ENCODE measurements around the gene FBXW8. TPM values are rescaled to one million over a fixed set of nuclear protein-coding genes. Genes with fewer than 3 reads are reported as not detected.

Gene FBXW8
- polyA plus RNA-seq, 4 donors, result 23.3 to 27.8 (median 24.3) TPM

- no peak for DNase-seq (ENCODE audit: low read depth in 4 of 4, low spot score in 2 of 4)
Observed at GRCh38 chr12:116982791-116983411, 72.2 kb downstream of the FBXW8 start.

GRCh38 chr12:116984098-116984497 lies 73.3 kb downstream of the FBXW8 start:
- DNase-seq (ENCODE audit: low read depth in 4 of 4, low spot score in 2 of 4), result no peak

- DNase-seq (ENCODE audit: low read depth in 4 of 4, low spot score in 2 of 4), result no peak
Observed at GRCh38 chr12:116990329-116990728, 79.6 kb downstream of the FBXW8 start.

GRCh38 chr12:116990971-116991966 lies 80.5 kb downstream of the FBXW8 start:
- DNase-seq (ENCODE audit: low read depth in 4 of 4, low spot score in 2 of 4), result no peak

- DNase-seq (ENCODE audit: low read depth in 4 of 4, low spot score in 2 of 4), result no peak
Observed at GRCh38 chr12:116996093-116996492, 85.3 kb downstream of the FBXW8 start.

- DNase-seq (ENCODE audit: low read depth in 4 of 4, low spot score in 2 of 4), result no peak
Observed at GRCh38 chr12:116996621-116997020, 85.9 kb downstream of the FBXW8 start.

- no peak for DNase-seq (ENCODE audit: low read depth in 4 of 4, low spot score in 2 of 4)
Observed at GRCh38 chr12:116999066-116999465, 88.3 kb downstream of the FBXW8 start.

GRCh38 chr12:117000316-117000715 lies 89.6 kb downstream of the FBXW8 start:
- no peak for DNase-seq (ENCODE audit: low read depth in 4 of 4, low spot score in 2 of 4)

- no peak for DNase-seq (ENCODE audit: low read depth in 4 of 4, low spot score in 2 of 4)
Observed at GRCh38 chr12:117002051-117002817, 91.5 kb downstream of the FBXW8 start.

GRCh38 chr12:117003883-117004404 lies 93.2 kb downstream of the FBXW8 start:
- DNase-seq (ENCODE audit: low read depth in 4 of 4, low spot score in 2 of 4), result no peak

GRCh38 chr12:117005417-117006046 lies 94.8 kb downstream of the FBXW8 start:
- no peak for DNase-seq (ENCODE audit: low read depth in 4 of 4, low spot score in 2 of 4)

- no peak for DNase-seq (ENCODE audit: low read depth in 4 of 4, low spot score in 2 of 4)
Observed at GRCh38 chr12:117006333-117006732, 95.6 kb downstream of the FBXW8 start.

- DNase-seq (ENCODE audit: low read depth in 4 of 4, low spot score in 2 of 4), result no peak
Observed at GRCh38 chr12:117007577-117007976, 96.8 kb downstream of the FBXW8 start.

GRCh38 chr12:117009759-117010158 lies 99.0 kb downstream of the FBXW8 start:
- no peak for DNase-seq (ENCODE audit: low read depth in 4 of 4, low spot score in 2 of 4)

- DNase-seq (ENCODE audit: low read depth in 4 of 4, low spot score in 2 of 4), result no peak
Observed at GRCh38 chr12:117010693-117011451, 100.1 kb downstream of the FBXW8 start.

GRCh38 chr12:117011988-117012805 lies 101.4 kb downstream of the FBXW8 start:
- DNase-seq (ENCODE audit: low read depth in 4 of 4, low spot score in 2 of 4), result no peak

- DNase-seq (ENCODE audit: low read depth in 4 of 4, low spot score in 2 of 4), result no peak
Observed at GRCh38 chr12:117013726-117014125, 103.0 kb downstream of the FBXW8 start.

- no peak for DNase-seq (ENCODE audit: low read depth in 4 of 4, low spot score in 2 of 4)
Observed at GRCh38 chr12:117014342-117014887, 103.7 kb downstream of the FBXW8 start.
